HG02763 (cell line): ENCODE results near the gene LCN6.
"Not testable (repeated sequence)": the region's sequence is repeated elsewhere in the genome, so short reads cannot be mapped to it uniquely, and the experiment has no call there.

ENCODE experiments used
- ATAC-seq: cut with Tn5 transposase; IDR thresholded peaks from one replicate; pipeline ENCODE4 v1.9.1; 2021; ENCODE audit warnings: mild to moderate bottlenecking, moderate library complexity; ENCODE audit not compliant: unreplicated experiment

LCN6 gene

GRCh38 chr9:136748201-136748600 is at the start of gene LCN6:
Gene LCN6, minus strand, starts transcription at chr9:136748525. Its CDS starts 42 bp downstream, at chr9:136748483.
- no peak for ATAC-seq

GRCh38 chr9:136796775-136797347 is 48.5 kb upstream of the LCN6 start:
- ATAC-seq = not testable (repeated sequence)

- ATAC-seq = no peak
Measured at GRCh38 chr9:136796238-136796774, 48.0 kb upstream of the LCN6 start, which contains the start of gene CCDC183. Gene CCDC183, plus strand, starts transcription at chr9:136796338. Its CDS starts 60 bp downstream, at chr9:136796398.

GRCh38 chr9:136795000-136795348 is 46.6 kb upstream of the LCN6 start:
- no peak for ATAC-seq

GRCh38 chr9:136794281-136794999 is 46.1 kb upstream of the LCN6 start:
- ATAC-seq = no peak

GRCh38 chr9:136793086-136793946 is 45.0 kb upstream of the LCN6 start:
- no peak for ATAC-seq

- no peak for ATAC-seq
Measured at GRCh38 chr9:136792321-136793085, 44.2 kb upstream of the LCN6 start.

GRCh38 chr9:136791516-136792276 is 43.4 kb upstream of the LCN6 start:
- no peak for ATAC-seq

- ATAC-seq = peak; percentile 82
Measured at GRCh38 chr9:136790640-136791515, 42.6 kb upstream of the LCN6 start, which contains the start of gene TMEM141. Gene TMEM141, plus strand, starts transcription at chr9:136791344. Its CDS starts 27 bp downstream, at chr9:136791371.

- ATAC-seq = no peak
Measured at GRCh38 chr9:136789523-136789937, 41.2 kb upstream of the LCN6 start.

- ATAC-seq = not testable (repeated sequence)
Measured at GRCh38 chr9:136788644-136789522, 40.6 kb upstream of the LCN6 start.

GRCh38 chr9:136787690-136788400 is 39.5 kb upstream of the LCN6 start:
- no peak for ATAC-seq

- not testable (repeated sequence) for ATAC-seq
Measured at GRCh38 chr9:136786983-136787382, 38.7 kb upstream of the LCN6 start.

- ATAC-seq = no peak
Measured at GRCh38 chr9:136786451-136786850, 38.1 kb upstream of the LCN6 start.

GRCh38 chr9:136785565-136786355 is 37.4 kb upstream of the LCN6 start:
- not testable (repeated sequence) for ATAC-seq

GRCh38 chr9:136784997-136785361 is 36.7 kb upstream of the LCN6 start:
- no peak for ATAC-seq
